Activated B cell treated with CpG ODN at 0.5 μM for 24 hours (primary cell): ENCODE data around the gene TMEM91. TPM values are rescaled to one million over a fixed set of nuclear protein-coding genes. Genes with fewer than 3 reads are reported as not detected.
A peak's percentile ranks its signal among the peaks of the same experiment; 100 is the strongest.

ENCODE experiments used
- ATAC-seq: fragments of 200-7000 bp; cut with Tn5 transposase; one replicate; pipeline ENCODE4 v1.10.0; 2021; ENCODE audit warnings: low read depth, mild to moderate bottlenecking, moderate library complexity
- CTCF ChIA-PET: fragments of 350-600 bp; sonication (Branson Sonifier 250); formaldehyde crosslinking; loops from one replicate; lab custom pipeline; 2021; ENCODE audit warnings: antibody characterized with exemption; lab: Charles Lee
- POLR2A ChIA-PET: fragments of 350-600 bp; sonication (Branson Sonifier 250); formaldehyde crosslinking; loops from one replicate; lab custom pipeline; 2021; ENCODE audit warnings: antibody characterized with exemption; lab: Charles Lee
- DNase-seq: peaks from one replicate; pipeline ENCODE4 v3.0.0; 2022
- H3K27ac Mint-ChIP-seq: one replicate; pipeline ENCODE4 v1.8.0; 2020; ENCODE audit warnings: mixed read lengths
- H3K27me3 Mint-ChIP-seq: one replicate; pipeline ENCODE4 v1.8.0; 2021; ENCODE audit warnings: mixed read lengths
- H3K36me3 Mint-ChIP-seq: one replicate; pipeline ENCODE4 v1.8.0; 2021; ENCODE audit warnings: low read depth, mixed read lengths
- H3K4me1 Mint-ChIP-seq: one replicate; pipeline ENCODE4 v1.8.0; 2021; ENCODE audit warnings: mixed read lengths
- H3K4me3 Mint-ChIP-seq: one replicate; pipeline ENCODE4 v1.8.0; 2020; ENCODE audit warnings: mild to moderate bottlenecking, mixed read lengths
- H3K9me3 Mint-ChIP-seq: one replicate; pipeline ENCODE4 v1.8.0; 2020; ENCODE audit warnings: mixed read lengths
- CTCF ChIP-seq: fragments of 200-600 bp; IDR thresholded peaks from one replicate; pipeline ENCODE4 v1.8.0; 2022; ENCODE audit warnings: antibody characterized with exemption, mild to moderate bottlenecking
- intact Hi-C: fragments of 100-400 bp; cut with micrococcal nuclease; formaldehyde crosslinking; loops from one replicate; pipeline ENCODE4 v1.15.1; 2024
- total RNA-seq: library from RNA; stranded (reverse); gene quantifications from 2 replicates; pipeline ENCODE4 v1.2.3, GENCODE V29; 2022

Gene TMEM91
- total RNA-seq, 1 donor from 2014 or later: 4.6 TPM

GRCh38 chr19:41363371-41363752, 13.0 kb upstream of the TMEM91 start:
- no peak for TF ChIP-seq CTCF
- intact Hi-C loops: loop anchor here (1.0 kb wide), 1 partner anchor 9 kb away; no protein-coding TSS in a partner anchor
- CTCF ChIA-PET: interaction anchor here (1.0 to 4.4 kb wide), 6 partner anchors 10 to 200 kb away, joined by 3 to 38 read pairs (median 5); partner anchors contain the start of genes HNRNPUL1 and TGFB1
- H3K27me3 Mint-ChIP-seq: no peaks in the 10 kb centered on the region
- POLR2A ChIA-PET: interaction anchor here (0.5 to 4.4 kb wide), 31 partner anchors 8 to 1932 kb away, joined by 3 to 106 read pairs (median 4); partner anchors contain the start of genes ACTMAP, CCDC97, CEACAM21 and DMAC2
- peaks cover 8% of the 10 kb centered on the region for H3K36me3 Mint-ChIP-seq
- peaks cover 34% of the 10 kb centered on the region for H3K4me1 Mint-ChIP-seq
- no peaks in the 10 kb centered on the region for H3K9me3 Mint-ChIP-seq
- peak overlapping the region; percentile 100 for H3K27ac Mint-ChIP-seq
- ATAC-seq: no peak
- peak overlapping the region; percentile 96 for H3K4me3 Mint-ChIP-seq
- no peak for DNase-seq

GRCh38 chr19:41363753-41364523, 12.4 kb upstream of the TMEM91 start, which contains the start of gene B9D2:
Gene B9D2, minus strand, starts transcription at chr19:41364149. Its CDS starts 630 bp downstream, at chr19:41363519.
- intact Hi-C loops: loop anchor here (1.0 to 2.0 kb wide), 5 partner anchors 10 to 100 kb away; partner anchors contain the start of genes BCKDHA, EXOSC5 and HNRNPUL1
- CTCF ChIA-PET: interaction anchor here (0.6 to 4.4 kb wide), 9 partner anchors 11 to 200 kb away, joined by 3 to 38 read pairs (median 5); partner anchors contain the start of genes HNRNPUL1 and TGFB1

GRCh38 chr19:41364524-41365391, 11.6 kb upstream of the TMEM91 start:
- Mint-ChIP-seq H3K27ac (peak overlapping the region; percentile 100), H3K4me1 (peaks cover 34% of the 10 kb centered on the region), H3K4me3 (peak overlapping the region; percentile 96), H3K27me3 (no peaks in the 10 kb centered on the region), H3K36me3 (peaks cover 8% of the 10 kb centered on the region), H3K9me3 (no peaks in the 10 kb centered on the region)
- ATAC-seq: no peak
- intact Hi-C loops: loop anchor here (1.0 to 2.0 kb wide), 4 partner anchors 14 to 100 kb away; partner anchors contain the start of genes BCKDHA, EXOSC5 and HNRNPUL1
- ChIA-PET POLR2A (interaction anchor here (0.6 to 4.4 kb wide), 26 partner anchors 8 to 1929 kb away, joined by 3 to 106 read pairs (median 5); partner anchors contain the start of genes ACTMAP, CEACAM21, DMAC2 and EXOSC5), CTCF (interaction anchor here (0.6 to 4.4 kb wide), 7 partner anchors 11 to 588 kb away, joined by 3 to 38 read pairs (median 4); partner anchors contain the start of gene TGFB1)
- TF ChIP-seq CTCF: no peak
- no peak for DNase-seq

More at GRCh38 chr19:41363753-41364523, 12.4 kb upstream of the TMEM91 start, which contains the start of gene B9D2:
- Mint-ChIP-seq H3K4me3 (peak within 1 kb of the TSS; percentile 96), H3K4me1 (peaks cover 34% of the 10 kb centered on the region), H3K27ac (peak within 1 kb of the TSS; percentile 100), H3K36me3 (peaks cover 8% of the 10 kb centered on the region), H3K27me3 (no peaks in the 10 kb centered on the region), H3K9me3 (no peaks in the 10 kb centered on the region)
- no peak for TF ChIP-seq CTCF
- peak; percentile 93 for DNase-seq
- POLR2A ChIA-PET: interaction anchor here (0.5 to 4.4 kb wide), 37 partner anchors 8 to 1933 kb away, joined by 3 to 106 read pairs (median 4); partner anchors contain the start of genes ACTMAP, CCDC97, CEACAM21 and DMAC2
- peak; percentile 92 for ATAC-seq

- CTCF ChIA-PET: interaction anchor here (4.4 kb wide), 1 partner anchor 13 kb away, joined by 38 read pairs; the partner anchor contains the start of gene TGFB1
- POLR2A ChIA-PET: interaction anchor here (0.7 to 4.4 kb wide), 4 partner anchors 14 to 205 kb away, joined by 3 to 106 read pairs (median 6); partner anchors contain the start of gene TGFB1
- intact Hi-C loops: no loop called here
- H3K4me1 Mint-ChIP-seq: peaks cover 34% of the 10 kb centered on the region
- H3K27ac Mint-ChIP-seq: peak overlapping the region; percentile 42
- H3K27me3 Mint-ChIP-seq: no peaks in the 10 kb centered on the region
- no peaks in the 10 kb centered on the region for H3K9me3 Mint-ChIP-seq
- ATAC-seq (no peak), DNase-seq (no peak)
- no peak for TF ChIP-seq CTCF
- H3K4me3 Mint-ChIP-seq: peak overlapping the region; percentile 32
- peaks cover 8% of the 10 kb centered on the region for H3K36me3 Mint-ChIP-seq
Measured at GRCh38 chr19:41366089-41366488, 10.2 kb upstream of the TMEM91 start.
